G401.6 (cell line): ENCODE measurements around the gene NEK6.

Experiments
- FAIRE-seq: peaks from 2 replicates; lab custom pipeline; 2012; peaks lifted over from hg19 to GRCh38; lab: Jason Lieb, UNC

NEK6 gene

GRCh38 chr9:124279531-124280175 is 21.9 kb downstream of the NEK6 start:
- FAIRE-seq = no peak

- no peak for FAIRE-seq
These were observed 22.5 kb downstream of the NEK6 start for GRCh38 chr9:124280176-124280691.

- FAIRE-seq = no peak
These were observed 24.2 kb downstream of the NEK6 start for GRCh38 chr9:124281931-124282371.

- no peak for FAIRE-seq
These were observed 24.9 kb downstream of the NEK6 start for GRCh38 chr9:124282442-124283227.

GRCh38 chr9:124283228-124283814 is 25.6 kb downstream of the NEK6 start:
- FAIRE-seq = no peak

GRCh38 chr9:124284237-124284831 is 26.6 kb downstream of the NEK6 start:
- FAIRE-seq = no peak

- FAIRE-seq = no peak
These were observed 27.2 kb downstream of the NEK6 start for GRCh38 chr9:124284940-124285441.

- no peak for FAIRE-seq
These were observed 27.7 kb downstream of the NEK6 start for GRCh38 chr9:124285490-124285889.

- FAIRE-seq = no peak
These were observed 28.1 kb downstream of the NEK6 start for GRCh38 chr9:124285903-124286291.

GRCh38 chr9:124286292-124286931 is 28.7 kb downstream of the NEK6 start:
- no peak for FAIRE-seq

GRCh38 chr9:124290053-124290591 is 32.4 kb downstream of the NEK6 start:
- FAIRE-seq = no peak

- FAIRE-seq = no peak
These were observed 33.2 kb downstream of the NEK6 start for GRCh38 chr9:124290743-124291554.

- FAIRE-seq = no peak
These were observed 34.1 kb downstream of the NEK6 start for GRCh38 chr9:124291801-124292396.

- FAIRE-seq = no peak
These were observed 35.2 kb downstream of the NEK6 start for GRCh38 chr9:124292696-124293593.

GRCh38 chr9:124293718-124294506 is 36.2 kb downstream of the NEK6 start:
- FAIRE-seq = no peak

- no peak for FAIRE-seq
These were observed 37.5 kb downstream of the NEK6 start for GRCh38 chr9:124295159-124295794.

- no peak for FAIRE-seq
These were observed 38.3 kb downstream of the NEK6 start for GRCh38 chr9:124296094-124296493.
